ENCODE data around the gene PAX8.

PAX8 gene

DNA sequence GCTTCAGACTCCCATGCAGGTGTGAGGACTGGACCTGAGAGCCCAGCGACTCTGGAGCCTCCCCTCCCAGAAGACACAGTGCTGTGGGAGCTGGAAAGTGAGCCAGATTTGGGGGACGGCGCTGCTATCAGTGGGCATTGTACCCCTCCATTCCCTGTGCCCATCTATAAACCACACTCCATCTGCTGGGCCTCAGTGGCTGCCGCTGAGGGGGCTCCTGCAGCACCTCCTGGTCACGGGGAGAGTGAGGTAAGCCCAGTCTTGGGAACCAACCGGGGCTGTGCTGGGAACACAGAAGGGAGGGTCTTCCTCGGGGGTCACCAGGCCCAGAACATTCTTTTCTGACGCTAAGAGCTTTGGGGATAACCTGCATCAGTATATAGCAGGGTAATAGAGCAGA, 95.5 kb downstream of the PAX8 start:
- no peak for DNase-seq (ENCODE audit: low spot score)

DNA sequence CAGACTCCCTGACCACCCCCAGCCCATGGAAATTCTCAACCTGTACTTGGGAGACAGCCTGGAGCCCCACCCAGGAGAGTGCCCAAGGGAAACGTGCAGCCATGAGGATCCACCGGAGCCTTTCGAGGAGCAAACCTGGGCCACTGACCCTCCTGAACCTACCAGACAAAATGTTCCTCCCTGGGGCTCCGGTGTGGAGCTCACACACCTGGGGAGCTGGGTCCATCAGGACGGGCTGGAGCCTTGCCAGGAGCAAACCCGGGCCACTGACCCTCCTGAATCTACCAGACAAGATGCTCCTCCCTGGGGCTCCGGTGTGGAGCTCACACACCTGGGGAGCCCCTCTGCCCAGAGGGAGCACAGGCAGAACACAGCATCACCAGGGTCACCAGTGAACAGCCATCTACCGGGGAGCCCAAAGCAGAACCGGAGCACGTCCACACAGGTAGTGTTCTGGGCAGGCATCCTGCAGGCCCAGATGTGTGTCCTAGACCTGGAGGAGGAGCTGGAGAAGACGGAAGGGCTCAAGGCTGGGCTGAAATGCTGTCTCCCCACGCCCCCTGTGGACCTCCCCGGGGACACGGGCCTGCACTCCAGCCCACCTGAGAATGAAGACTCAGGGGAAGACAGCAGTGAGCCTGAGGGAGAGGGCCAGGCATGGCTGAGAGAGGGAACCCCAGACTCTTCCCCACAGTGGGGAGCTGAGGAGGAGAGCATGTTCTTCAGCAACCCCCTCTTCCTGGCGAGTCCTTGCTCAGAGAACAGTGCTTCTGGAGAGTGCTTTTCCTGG, 96.1 kb downstream of the PAX8 start:
- DNase-seq (ENCODE audit: low spot score), result no peak

DNA sequence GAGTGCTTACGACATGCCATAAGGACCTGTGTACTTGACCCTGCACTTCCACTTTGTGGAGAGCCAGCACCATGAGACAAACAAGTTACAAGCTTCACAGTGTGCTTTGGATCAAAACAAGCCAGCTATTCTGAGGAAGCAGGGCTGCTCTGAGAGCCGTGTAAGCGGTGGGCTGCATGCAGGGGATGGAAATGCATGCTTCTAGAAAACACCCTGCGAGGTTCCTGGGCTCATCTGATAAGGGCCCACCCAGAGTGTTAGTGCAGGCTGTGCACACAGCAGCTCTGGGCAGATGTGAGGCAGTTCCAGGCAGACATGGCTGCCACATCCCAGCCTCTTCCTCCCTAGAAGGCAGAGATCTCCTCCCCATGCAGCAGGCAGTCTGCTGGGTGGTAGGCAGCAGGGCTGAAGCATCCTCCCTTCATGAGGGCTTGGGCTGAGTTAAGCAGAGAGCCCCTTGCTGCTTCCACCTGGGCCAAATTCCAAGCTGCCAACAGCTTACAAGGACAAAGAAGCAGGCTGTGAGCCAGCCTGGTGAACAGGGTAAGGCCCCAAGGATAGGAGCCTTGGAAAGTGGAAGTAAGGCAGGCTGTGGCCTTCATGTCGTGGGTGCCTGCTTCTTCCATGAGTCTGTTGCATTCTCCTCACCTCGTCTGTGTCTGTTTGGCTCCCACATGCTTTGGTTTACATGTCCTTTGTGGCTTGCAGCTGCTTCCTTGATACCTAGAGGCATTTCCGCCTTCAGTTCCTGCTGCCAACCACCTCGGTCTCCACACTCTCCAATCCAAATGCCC, 97.3 kb downstream of the PAX8 start:
- DNase-seq (ENCODE audit: low spot score), result no peak

DNA sequence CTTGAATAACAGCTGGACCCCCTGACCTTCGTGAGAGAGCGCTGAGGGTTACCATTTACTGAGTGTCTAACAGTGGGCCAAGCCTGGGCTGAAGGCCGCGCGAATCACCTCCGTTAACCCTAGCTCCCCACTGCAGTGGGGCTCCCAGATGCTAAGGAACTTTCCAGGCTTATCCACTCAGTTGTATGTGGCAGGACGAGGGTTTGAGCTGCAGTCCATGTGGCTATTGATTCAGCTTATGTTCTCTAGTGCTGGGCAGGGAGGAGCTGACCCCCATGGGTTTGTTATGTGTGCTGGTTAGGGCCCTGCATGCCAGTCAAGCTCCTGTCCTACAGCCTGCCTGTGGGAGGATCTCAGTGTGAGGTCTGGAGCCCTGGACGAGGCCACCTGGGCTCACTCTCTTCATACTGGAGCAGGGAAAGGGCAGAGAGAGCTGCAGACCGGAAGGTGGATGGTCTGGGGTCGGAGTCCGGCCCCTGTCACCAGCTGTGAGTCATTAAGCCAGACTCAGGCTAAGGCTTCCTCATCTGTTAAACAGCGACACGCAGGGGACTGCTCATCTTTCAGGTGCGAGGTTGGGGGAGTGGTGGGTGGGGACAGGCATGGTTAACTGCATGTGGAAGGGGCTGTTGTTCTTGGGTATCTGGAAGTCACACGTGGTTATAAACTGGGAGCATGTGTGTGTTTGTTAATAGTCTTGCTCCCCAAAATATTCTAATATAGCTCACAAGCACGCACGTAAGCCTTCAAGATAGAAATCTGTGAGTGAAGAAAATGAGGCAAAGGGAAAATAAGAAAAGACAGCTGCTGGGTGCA, 98.4 kb downstream of the PAX8 start:
- DNase-seq (ENCODE audit: low spot score), result no peak

DNA sequence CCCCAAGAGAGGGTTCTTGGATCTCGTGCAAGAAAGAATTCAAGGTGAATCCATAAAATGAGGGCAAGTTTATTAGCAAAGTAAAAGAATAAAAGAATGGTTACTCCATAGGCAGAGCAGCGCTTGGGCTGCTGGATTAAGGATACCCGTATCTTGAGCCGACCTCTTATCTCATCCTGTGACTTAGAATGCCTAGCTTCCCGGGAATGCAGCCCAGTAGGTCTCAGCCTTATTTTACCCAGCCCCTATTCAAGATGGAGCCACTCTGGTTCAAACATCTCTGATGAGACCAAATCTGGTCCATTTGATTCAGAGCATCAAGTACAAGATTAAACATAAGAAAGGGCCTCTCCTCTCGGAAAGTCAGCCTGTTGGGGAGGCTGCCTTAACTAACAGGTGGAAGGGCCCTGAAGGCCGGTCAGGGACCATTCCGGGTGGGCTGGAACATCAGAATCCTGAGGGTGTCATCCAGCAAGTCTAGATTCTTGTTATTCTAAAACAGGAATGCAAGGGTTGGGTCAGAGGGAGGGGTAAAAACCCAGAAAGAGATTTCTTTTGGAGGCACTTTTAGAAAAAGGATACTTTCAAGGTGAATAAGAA, 99.2 kb downstream of the PAX8 start:
- no peak for DNase-seq (ENCODE audit: low spot score)

DNA sequence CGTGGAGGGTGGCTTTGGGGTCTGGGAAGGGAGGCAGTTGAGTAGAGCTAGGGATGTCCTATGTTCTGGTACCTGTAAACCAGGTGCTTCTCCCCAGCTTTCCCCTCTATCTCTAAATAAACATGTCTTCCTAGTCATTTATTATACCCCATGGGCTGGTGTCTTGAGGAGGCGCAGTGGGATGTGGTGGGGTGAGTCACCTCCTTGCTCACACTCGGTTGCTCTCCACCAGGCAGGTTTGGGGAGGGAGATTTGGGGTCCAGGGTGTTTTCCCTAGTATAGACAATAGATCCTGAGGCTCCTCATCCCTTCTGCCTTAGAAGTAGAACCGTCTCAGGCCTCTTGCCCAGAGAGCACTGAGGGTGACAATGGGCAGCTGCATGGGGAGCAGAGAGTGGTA, 99.8 kb downstream of the PAX8 start:
- no peak for DNase-seq (ENCODE audit: low spot score)

DNA sequence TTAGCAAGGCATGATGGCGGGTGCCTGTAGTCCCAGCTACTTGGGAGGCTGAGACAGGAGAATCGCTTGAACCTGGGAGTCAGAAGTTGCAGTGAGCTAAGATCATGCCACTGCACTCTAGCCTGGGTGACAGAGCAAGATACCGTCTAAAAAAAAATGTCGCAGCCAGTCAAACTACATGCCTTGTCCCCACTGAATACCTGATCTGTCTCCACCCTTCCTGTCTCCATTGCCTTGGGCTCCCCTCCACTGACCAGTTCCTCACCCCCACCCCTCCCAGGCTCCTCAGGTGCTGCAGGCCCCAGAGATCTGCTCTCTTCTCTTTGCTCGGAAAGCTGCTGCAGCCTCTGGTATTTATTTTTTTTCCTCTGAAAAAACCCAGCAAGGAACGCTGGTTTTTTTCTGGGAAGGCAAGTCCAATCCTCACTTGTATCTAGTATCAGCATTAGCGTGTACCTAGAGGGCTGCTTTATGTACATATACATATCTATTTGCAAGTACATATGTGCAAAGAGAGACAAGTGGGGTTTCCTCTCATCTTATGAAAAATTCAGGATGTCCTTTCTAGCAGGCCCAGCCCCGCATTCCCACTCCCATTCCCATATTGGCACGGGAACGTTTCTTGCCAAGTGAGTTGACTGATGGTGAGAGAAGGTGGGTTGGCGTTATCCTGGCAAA, 100.5 kb downstream of the PAX8 start:
- no peak for DNase-seq (ENCODE audit: low spot score)

DNA sequence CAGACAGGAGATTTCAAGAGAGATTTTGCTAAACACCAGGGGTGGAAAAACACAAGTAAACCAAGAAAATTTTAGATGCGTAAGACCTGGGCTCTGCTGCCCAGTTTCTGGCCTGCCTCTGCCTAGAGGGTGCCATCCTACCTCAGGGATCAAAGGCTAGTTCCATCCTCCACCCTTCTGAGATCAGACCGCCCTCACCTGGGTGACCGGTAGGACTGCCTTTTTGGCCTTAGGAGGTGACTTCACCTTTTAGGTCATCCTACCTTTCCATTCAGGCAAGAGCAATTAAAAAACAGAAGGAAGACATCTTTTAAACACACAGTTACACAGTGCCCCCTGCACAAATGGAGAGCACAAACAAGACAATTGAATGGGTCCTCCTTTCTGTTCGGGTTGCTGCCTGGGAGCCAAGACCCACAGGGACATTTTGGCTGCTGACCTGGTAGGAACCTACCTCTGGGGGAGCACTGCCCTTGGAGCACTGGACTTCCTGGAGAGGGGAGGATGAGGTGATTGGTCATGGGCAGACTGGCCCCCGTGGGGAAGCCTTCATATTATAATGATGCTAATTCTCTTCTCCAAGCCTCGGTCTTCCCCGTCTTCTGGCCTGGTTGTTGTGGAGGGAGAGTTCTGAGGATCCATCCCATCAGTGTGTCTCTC, 101.9 kb downstream of the PAX8 start:
- DNase-seq (ENCODE audit: low spot score), result no peak

DNA sequence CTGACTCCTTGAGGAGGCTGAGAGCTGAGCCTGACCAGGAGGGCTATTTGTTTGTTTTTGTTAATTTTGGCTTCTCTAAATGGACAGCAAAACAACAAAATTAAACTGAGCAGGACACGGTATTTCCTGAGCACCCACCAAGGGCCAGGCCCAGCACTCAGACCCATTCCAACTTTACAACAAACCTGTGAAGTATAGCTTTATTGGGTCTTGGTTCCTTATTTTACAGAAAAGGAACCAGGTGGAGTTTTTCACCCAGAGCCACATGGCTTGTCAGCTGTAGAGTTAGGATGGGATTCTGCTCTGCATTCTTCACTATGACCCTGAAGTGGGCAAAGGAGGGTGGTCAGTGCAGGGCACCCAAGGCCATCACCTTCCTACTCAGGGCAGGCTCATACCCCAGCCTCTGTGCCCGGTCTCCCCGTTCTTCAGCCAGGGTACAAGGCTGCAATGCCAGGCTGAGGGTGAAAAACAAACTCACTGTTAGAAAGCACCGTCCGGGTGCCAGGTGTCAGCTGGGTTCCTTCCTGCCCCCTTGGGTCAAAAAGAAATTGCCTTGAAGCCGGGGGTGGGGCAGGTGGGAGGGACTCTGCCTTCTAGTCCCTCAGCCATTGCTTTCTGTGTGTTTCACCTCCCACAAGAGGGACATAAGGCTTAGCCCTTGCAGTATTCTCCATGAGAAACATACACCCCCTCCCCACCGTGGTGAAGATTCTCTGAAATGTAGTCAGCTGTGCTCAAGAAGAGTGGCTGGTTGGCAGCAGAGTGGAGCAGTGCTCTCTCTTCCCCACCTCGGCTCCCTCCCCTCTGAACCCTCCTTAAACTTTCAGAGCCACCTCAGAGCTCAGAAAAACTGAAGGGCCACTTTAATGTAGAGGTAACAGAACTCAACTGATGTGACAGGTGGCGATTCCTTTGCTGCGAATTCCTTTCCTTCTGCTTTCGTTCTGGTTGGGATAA, 102.7 kb downstream of the PAX8 start:
- DNase-seq (ENCODE audit: low spot score), result no peak

DNA sequence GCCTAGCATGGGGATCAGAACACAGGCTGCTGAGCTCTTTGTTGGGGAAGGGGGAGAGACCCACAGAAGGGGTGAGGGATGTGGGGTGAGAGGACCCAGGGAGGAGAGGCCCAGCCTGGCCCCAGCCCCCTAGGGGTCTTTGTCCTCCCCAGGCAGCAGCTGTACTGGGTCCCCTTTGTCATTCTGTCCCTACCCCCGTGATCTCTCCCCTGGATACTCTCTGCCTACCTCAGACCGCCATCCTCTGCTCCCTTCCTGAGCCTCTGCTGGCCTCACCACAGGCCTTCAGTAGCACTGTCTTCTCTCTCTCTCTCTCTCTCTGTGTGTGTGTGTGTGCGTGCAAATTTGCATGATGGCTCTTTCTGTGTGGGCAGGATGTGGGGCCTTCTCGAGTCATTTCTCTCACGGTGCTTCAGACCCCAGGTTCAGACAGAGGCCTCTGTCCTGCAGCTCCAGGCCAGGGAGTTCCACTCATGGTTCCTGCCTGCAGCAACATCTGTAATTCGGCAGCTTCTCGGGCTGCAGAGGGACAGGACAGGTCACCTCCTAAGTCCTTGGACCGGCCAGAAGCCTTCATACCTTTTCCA, 103.6 kb downstream of the PAX8 start:
- DNase-seq (ENCODE audit: low spot score), result no peak

DNA sequence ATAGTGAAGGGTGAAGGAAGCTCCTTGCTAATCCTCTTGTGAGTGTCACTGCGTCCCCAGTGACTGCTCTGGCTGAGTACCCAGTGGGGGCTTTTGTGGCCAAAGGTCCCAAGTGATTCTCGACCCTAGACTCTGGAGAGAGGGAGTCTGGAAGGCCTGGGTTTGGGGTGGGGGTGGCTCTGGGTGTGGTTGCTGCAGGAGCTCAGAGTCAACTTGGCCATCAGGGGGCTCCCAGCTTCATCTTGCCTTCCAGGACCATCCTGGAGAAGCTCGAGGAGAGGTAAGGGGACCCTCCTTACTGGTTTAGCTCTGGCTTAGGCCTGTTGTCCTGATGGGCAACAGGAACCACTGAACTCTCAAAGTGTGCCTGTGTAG, 104.4 kb downstream of the PAX8 start:
- DNase-seq (ENCODE audit: low spot score), result no peak

DNA sequence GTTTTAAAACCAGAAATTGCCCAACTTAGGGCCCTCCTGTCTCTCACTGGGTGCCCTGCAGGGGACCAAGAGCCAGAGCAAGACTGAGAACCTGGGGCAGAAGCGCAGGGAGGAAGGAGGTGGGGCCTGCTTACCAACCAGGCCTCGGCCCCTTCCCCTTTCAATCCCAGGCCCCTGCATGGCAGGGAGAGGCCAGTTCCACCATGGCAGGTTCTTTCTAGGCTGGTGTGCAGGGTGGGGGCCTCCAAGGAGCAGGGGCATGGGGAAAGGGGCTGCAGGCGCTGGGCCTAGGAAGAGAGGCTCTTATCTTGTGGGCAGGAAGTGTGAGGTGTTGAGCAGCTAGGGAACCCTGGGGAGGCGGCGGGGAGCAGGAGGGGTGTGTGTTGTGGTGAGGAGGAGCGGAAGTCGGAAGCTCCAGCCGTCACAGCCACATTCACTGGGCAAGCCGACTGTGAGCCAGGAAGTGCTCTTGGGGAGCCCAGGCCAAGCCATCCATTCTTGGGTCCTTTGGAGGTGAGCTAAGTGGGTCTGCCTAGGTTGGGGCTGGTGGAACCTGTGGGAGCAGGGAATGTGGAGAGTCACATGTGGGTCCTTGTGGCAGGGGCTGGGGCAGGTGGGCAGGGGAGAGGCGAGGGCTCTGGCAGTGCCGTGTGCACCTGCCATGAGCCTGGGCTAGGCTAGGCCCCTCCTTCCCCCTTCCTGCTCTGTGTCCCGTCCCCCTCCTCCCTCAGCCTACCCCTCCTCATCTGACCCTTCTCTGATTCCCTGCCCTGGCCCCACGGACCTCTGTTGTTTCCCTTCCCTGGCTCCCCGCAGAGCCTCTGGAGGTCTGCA, 105.0 kb downstream of the PAX8 start, which contains the start of gene PSD4:
Gene PSD4, plus strand, starts transcription at position 430 of the 834 bp plus-strand sequence. CDS start 8,486 bp downstream, outside the sequence.
- no peak for DNase-seq (ENCODE audit: low spot score)

DNA sequence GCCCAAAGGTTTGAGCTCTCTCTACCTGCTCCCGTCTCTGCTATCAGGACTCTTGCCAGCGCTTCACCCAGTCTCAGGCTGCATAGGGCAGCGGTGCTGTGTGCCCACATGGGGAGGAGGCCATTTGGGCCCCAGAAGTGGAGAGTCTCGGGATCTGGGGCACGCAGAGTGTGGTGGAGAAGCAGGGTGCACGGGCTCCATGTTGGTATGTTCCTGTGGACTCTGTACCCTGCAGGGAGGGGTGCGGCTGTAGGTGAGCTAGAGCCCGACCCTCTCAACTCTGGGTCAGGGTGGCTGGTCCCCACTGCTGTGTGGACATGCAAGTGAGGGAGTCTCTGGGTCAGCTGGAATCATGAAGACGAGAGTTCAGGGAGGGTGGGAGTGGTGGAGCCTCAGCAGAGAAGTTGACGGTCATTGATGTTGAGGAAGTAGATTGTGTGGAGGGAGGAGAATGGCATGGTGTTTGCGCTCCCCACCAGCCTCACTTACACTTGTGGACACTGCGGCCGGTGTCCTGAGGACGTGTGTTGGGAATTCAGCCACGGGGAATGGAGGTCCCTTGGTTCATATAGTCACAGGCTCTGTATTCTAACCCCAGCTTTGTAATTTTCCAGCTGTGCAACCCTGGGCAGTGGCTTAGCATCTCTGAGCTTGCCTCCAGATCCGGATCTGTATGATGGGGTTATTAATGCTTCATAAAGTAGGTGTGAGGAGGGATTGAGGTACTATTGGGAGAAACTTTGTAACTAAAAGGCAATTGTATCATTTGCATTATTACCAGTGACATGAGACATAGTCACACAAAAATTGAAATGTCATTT, 105.8 kb downstream of the PAX8 start:
- DNase-seq (ENCODE audit: low spot score), result no peak

DNA sequence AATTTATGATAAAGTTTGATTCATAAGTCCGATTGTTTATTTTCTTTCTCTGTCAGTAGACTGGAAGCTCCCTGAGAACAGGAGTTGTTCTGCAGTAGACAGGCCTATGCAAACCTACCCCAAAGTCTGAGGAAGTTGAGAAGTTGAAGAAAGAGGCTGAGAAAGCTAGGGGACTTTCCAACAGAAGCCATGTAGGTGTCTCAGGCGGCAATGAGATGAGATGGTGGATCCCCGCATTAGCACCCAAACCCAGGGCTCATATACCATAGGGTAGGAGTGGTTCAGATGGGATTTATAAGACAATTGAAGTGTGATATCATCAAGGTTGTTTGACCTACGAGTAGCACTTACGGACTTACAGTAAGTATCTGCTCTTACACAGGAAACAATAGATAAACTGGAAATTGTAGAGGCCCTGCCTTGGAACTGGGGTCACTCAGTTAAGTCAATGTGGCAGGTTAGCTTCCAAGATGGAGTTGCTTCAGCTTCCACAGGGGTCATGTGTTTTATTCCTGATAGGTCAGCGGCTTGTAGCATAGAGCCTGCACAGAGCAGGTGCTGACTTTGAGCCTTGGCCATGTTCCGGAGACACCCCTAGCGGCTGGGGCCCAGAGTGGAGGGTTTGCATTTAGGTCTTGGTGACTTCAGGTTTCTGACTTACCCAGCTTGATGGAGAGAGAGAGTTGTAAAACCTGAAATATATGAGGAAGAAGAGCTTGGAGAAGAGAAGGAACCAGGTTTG, 107.2 kb downstream of the PAX8 start:
- DNase-seq (ENCODE audit: low spot score), result no peak

DNA sequence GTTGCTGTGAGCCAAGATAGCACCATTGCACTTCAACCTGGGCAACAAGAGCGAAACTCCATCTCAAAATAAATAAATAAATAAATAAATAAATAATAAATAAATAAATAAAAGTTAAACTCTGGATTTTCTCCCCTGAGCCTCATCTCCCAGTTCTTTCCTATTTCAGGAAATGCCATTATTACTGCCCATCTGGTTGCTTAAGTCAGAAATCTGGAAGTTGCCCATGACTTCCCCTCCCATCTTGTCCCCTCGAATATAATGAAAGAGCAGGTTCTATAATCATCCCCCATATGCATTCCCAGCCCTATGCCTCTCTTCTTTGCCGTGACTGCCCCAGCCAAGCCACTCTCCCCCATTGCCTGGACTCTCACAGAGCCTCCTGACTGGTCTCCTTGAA, 109.1 kb downstream of the PAX8 start:
- no peak for DNase-seq (ENCODE audit: low spot score)

DNA sequence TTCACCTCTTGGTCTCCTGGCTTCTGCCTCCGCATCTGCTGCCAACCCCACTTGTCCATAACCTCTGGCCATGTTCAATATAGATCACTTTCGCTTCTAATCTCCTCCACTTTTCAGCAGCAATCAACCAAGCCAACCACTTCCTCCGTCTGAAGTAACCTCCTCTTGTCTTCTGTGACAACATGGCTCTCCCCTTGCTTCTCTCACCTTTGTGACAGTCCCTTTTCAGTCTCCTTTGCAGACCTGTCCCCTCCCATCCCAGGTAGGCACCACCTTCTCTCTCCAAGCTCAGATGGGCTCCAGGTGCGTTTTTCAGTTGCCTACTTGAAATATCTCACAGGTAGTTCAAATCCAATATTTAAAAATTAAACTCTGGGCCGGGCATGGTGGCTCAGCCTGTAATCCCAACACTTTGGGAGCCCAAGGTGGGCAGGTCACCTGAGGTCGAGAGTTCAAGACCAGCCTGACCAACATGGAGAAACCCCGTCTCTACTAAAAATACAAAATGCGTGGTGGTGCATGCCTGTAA, 109.7 kb downstream of the PAX8 start:
- DNase-seq (ENCODE audit: low spot score), result no peak

DNA sequence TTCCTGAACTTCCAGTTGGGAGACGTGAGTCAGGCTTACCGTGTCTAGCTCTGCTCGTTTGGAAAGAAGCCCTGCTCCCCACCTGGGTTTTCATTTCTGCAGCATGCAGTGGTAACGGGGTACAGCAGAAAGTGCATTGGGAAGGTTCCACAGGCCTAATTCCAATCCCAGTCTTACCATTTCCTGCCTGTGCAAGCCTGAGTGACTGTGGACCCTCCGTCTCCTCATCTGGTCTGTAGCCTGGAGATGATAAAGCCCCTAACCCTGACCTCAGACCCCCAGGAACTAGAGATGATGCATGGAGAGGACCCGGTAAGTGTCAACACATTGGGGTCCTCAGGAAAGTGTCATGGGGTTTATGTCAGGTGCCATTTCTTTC, 110.8 kb downstream of the PAX8 start:
- DNase-seq (ENCODE audit: low spot score), result no peak
